Middle frontal gyrus (tissue), 1 donor: ENCODE results near the gene MAP3K8.
"Not testable (repeated sequence)": the region's sequence is repeated elsewhere in the genome, so short reads cannot be mapped to it uniquely, and the experiment has no call there.

Experiments
- DNase-seq: peaks from one replicate; pipeline ENCODE4 v3.0.0-alpha.2; 2015; ENCODE audit warnings: low spot score; ENCODE audit errors: extremely low spot score

MAP3K8 gene

GRCh38 chr10:30422981-30423654, 10.9 kb upstream of the MAP3K8 start:
- no peak for DNase-seq

- DNase-seq = not testable (repeated sequence)
Observed at GRCh38 chr10:30423655-30424275, 10.2 kb upstream of the MAP3K8 start.

- DNase-seq = no peak
Observed at GRCh38 chr10:30425336-30426075, 8.5 kb upstream of the MAP3K8 start.

- no peak for DNase-seq
Observed at GRCh38 chr10:30430544-30431298, 3.3 kb upstream of the MAP3K8 start.

GRCh38 chr10:30431435-30431911, 2.5 kb upstream of the MAP3K8 start:
- no peak for DNase-seq

GRCh38 chr10:30432622-30433305, 1.2 kb upstream of the MAP3K8 start:
- no peak for DNase-seq

GRCh38 chr10:30433306-30433729, 666 bp upstream of the MAP3K8 start:
- no peak for DNase-seq

GRCh38 chr10:30434273-30435072, 489 bp downstream of the MAP3K8 start:
- no peak for DNase-seq

- no peak for DNase-seq
Observed at GRCh38 chr10:30435073-30435422, 1.1 kb downstream of the MAP3K8 start.

GRCh38 chr10:30435499-30436167, 1.6 kb downstream of the MAP3K8 start:
- not testable (repeated sequence) for DNase-seq

GRCh38 chr10:30436191-30436611, 2.2 kb downstream of the MAP3K8 start:
- no peak for DNase-seq

GRCh38 chr10:30436671-30437030, 2.7 kb downstream of the MAP3K8 start:
- DNase-seq = no peak

- no peak for DNase-seq
Observed at GRCh38 chr10:30437031-30437841, 3.3 kb downstream of the MAP3K8 start.

GRCh38 chr10:30438021-30438850, 4.3 kb downstream of the MAP3K8 start:
- DNase-seq = no peak

- no peak for DNase-seq
Observed at GRCh38 chr10:30439931-30440330, 5.9 kb downstream of the MAP3K8 start.

- DNase-seq = no peak
Observed at GRCh38 chr10:30442019-30442606, 8.1 kb downstream of the MAP3K8 start.

GRCh38 chr10:30443049-30443448, 9.1 kb downstream of the MAP3K8 start:
- no peak for DNase-seq

- DNase-seq = no peak
Observed at GRCh38 chr10:30445711-30446110, 11.7 kb downstream of the MAP3K8 start.
